ENCODE results near the gene MACROD2.
"Not testable (repeated sequence)": the region's sequence is repeated elsewhere in the genome, so short reads cannot be mapped to it uniquely, and the experiment has no call there.

Gene MACROD2

GRCh38 chr20:16011056-16011455, 2015.7 kb downstream of the MACROD2 start:
- Histone ChIP-seq H3K27me3 (ENCODE audit: control insufficient read depth, insufficient read depth, low read length) (no peaks in the 10 kb centered on the region), H3K4me2 (ENCODE audit: low read length) (no peak overlapping the region), H3K36me3 (ENCODE audit: insufficient read depth, low read length) (no peaks in the 10 kb centered on the region), H3K4me3 (ENCODE audit: low read length) (no peak overlapping the region), H3K9ac (ENCODE audit: low read depth, low read length) (no peak overlapping the region), H3K9me3 (replicated peaks; ENCODE audit: low read length) (no peaks in the 10 kb centered on the region), H3K4me1 (ENCODE audit: control insufficient read depth, insufficient read depth, low read length) (no peaks in the 10 kb centered on the region)

- Histone ChIP-seq H3K4me3 (ENCODE audit: low read length) (no peak overlapping the region), H3K9ac (ENCODE audit: low read depth, low read length) (no peak overlapping the region), H3K4me2 (ENCODE audit: low read length) (no peak overlapping the region), H3K9me3 (replicated peaks; ENCODE audit: low read length) (no peaks in the 10 kb centered on the region), H3K27me3 (ENCODE audit: control insufficient read depth, insufficient read depth, low read length) (no peaks in the 10 kb centered on the region), H3K36me3 (ENCODE audit: insufficient read depth, low read length) (no peaks in the 10 kb centered on the region), H3K4me1 (ENCODE audit: control insufficient read depth, insufficient read depth, low read length) (no peaks in the 10 kb centered on the region)
Observed at GRCh38 chr20:16011519-16011918, 2016.2 kb downstream of the MACROD2 start.

- not testable (repeated sequence) for H3K4me2 ChIP-seq (ENCODE audit: low read length); H3K9me3 ChIP-seq (replicated peaks; ENCODE audit: low read length); H3K27me3 ChIP-seq (ENCODE audit: control insufficient read depth, insufficient read depth, low read length); H3K36me3 ChIP-seq (ENCODE audit: insufficient read depth, low read length); H3K4me1 ChIP-seq (ENCODE audit: control insufficient read depth, insufficient read depth, low read length); H3K4me3 ChIP-seq (ENCODE audit: low read length); H3K9ac ChIP-seq (ENCODE audit: low read depth, low read length)
Observed at GRCh38 chr20:16012934-16013333, 2017.6 kb downstream of the MACROD2 start.

GRCh38 chr20:16013631-16014030, 2018.3 kb downstream of the MACROD2 start:
- H3K4me2 ChIP-seq (ENCODE audit: low read length) = no peak overlapping the region
- no peak overlapping the region for H3K9ac ChIP-seq (ENCODE audit: low read depth, low read length)
- H3K36me3 ChIP-seq (ENCODE audit: insufficient read depth, low read length) = no peaks in the 10 kb centered on the region
- H3K4me3 ChIP-seq (ENCODE audit: low read length) = no peak overlapping the region
- peaks cover 9% of the 10 kb centered on the region for H3K4me1 ChIP-seq (ENCODE audit: control insufficient read depth, insufficient read depth, low read length)
- H3K27me3 ChIP-seq (ENCODE audit: control insufficient read depth, insufficient read depth, low read length) = no peaks in the 10 kb centered on the region
- H3K9me3 ChIP-seq (replicated peaks; ENCODE audit: low read length) = no peaks in the 10 kb centered on the region

GRCh38 chr20:16014436-16014835, 2019.1 kb downstream of the MACROD2 start:
- Histone ChIP-seq H3K4me2 (ENCODE audit: low read length) (no peak overlapping the region), H3K27me3 (ENCODE audit: control insufficient read depth, insufficient read depth, low read length) (no peaks in the 10 kb centered on the region), H3K36me3 (ENCODE audit: insufficient read depth, low read length) (no peaks in the 10 kb centered on the region), H3K9me3 (replicated peaks; ENCODE audit: low read length) (no peaks in the 10 kb centered on the region), H3K4me1 (ENCODE audit: control insufficient read depth, insufficient read depth, low read length) (peaks cover 17% of the 10 kb centered on the region), H3K9ac (ENCODE audit: low read depth, low read length) (no peak overlapping the region), H3K4me3 (ENCODE audit: low read length) (no peak overlapping the region)

GRCh38 chr20:16017656-16018055, 2022.3 kb downstream of the MACROD2 start:
- Histone ChIP-seq H3K4me2 (ENCODE audit: low read length) (no peak overlapping the region), H3K27me3 (ENCODE audit: control insufficient read depth, insufficient read depth, low read length) (no peaks in the 10 kb centered on the region), H3K9ac (ENCODE audit: low read depth, low read length) (no peak overlapping the region), H3K4me1 (ENCODE audit: control insufficient read depth, insufficient read depth, low read length) (peaks cover 38% of the 10 kb centered on the region), H3K36me3 (ENCODE audit: insufficient read depth, low read length) (no peaks in the 10 kb centered on the region), H3K4me3 (ENCODE audit: low read length) (no peak overlapping the region), H3K9me3 (replicated peaks; ENCODE audit: low read length) (no peaks in the 10 kb centered on the region)

GRCh38 chr20:16018881-16019280, 2023.6 kb downstream of the MACROD2 start:
- H3K4me3 ChIP-seq (ENCODE audit: low read length) = no peak overlapping the region
- no peaks in the 10 kb centered on the region for H3K36me3 ChIP-seq (ENCODE audit: insufficient read depth, low read length)
- H3K9me3 ChIP-seq (replicated peaks; ENCODE audit: low read length) = no peaks in the 10 kb centered on the region
- H3K9ac ChIP-seq (ENCODE audit: low read depth, low read length) = no peak overlapping the region
- H3K4me1 ChIP-seq (ENCODE audit: control insufficient read depth, insufficient read depth, low read length) = peaks cover 38% of the 10 kb centered on the region
- peak overlapping the region; percentile 25 for H3K4me2 ChIP-seq (ENCODE audit: low read length)
- no peaks in the 10 kb centered on the region for H3K27me3 ChIP-seq (ENCODE audit: control insufficient read depth, insufficient read depth, low read length)

- peak overlapping the region; percentile 24 for H3K4me2 ChIP-seq (ENCODE audit: low read length)
- H3K9ac ChIP-seq (ENCODE audit: low read depth, low read length) = no peak overlapping the region
- peaks cover 38% of the 10 kb centered on the region for H3K4me1 ChIP-seq (ENCODE audit: control insufficient read depth, insufficient read depth, low read length)
Observed at GRCh38 chr20:16020971-16021370, 2025.7 kb downstream of the MACROD2 start.

GRCh38 chr20:16025084-16025483, 2029.8 kb downstream of the MACROD2 start:
- Histone ChIP-seq H3K4me3 (ENCODE audit: low read length) (no peak overlapping the region), H3K9me3 (replicated peaks; ENCODE audit: low read length) (no peaks in the 10 kb centered on the region), H3K36me3 (ENCODE audit: insufficient read depth, low read length) (no peaks in the 10 kb centered on the region), H3K9ac (ENCODE audit: low read depth, low read length) (no peak overlapping the region), H3K27me3 (ENCODE audit: control insufficient read depth, insufficient read depth, low read length) (no peaks in the 10 kb centered on the region), H3K4me1 (ENCODE audit: control insufficient read depth, insufficient read depth, low read length) (peaks cover 14% of the 10 kb centered on the region), H3K4me2 (ENCODE audit: low read length) (no peak overlapping the region)

More at GRCh38 chr20:16020971-16021370, 2025.7 kb downstream of the MACROD2 start:
- no peak overlapping the region for H3K4me3 ChIP-seq (ENCODE audit: low read length)
- no peaks in the 10 kb centered on the region for H3K9me3 ChIP-seq (replicated peaks; ENCODE audit: low read length)
- no peaks in the 10 kb centered on the region for H3K27me3 ChIP-seq (ENCODE audit: control insufficient read depth, insufficient read depth, low read length)
- no peaks in the 10 kb centered on the region for H3K36me3 ChIP-seq (ENCODE audit: insufficient read depth, low read length)

GRCh38 chr20:16027686-16028085, 2032.4 kb downstream of the MACROD2 start:
- Histone ChIP-seq H3K27me3 (ENCODE audit: control insufficient read depth, insufficient read depth, low read length) (no peaks in the 10 kb centered on the region), H3K36me3 (ENCODE audit: insufficient read depth, low read length) (no peaks in the 10 kb centered on the region), H3K4me3 (ENCODE audit: low read length) (no peak overlapping the region), H3K9me3 (replicated peaks; ENCODE audit: low read length) (no peaks in the 10 kb centered on the region), H3K9ac (ENCODE audit: low read depth, low read length) (no peak overlapping the region), H3K4me2 (ENCODE audit: low read length) (no peak overlapping the region), H3K4me1 (ENCODE audit: control insufficient read depth, insufficient read depth, low read length) (no peaks in the 10 kb centered on the region)

GRCh38 chr20:16028923-16029322, 2033.6 kb downstream of the MACROD2 start:
- no peak overlapping the region for H3K4me2 ChIP-seq (ENCODE audit: low read length)
- no peaks in the 10 kb centered on the region for H3K36me3 ChIP-seq (ENCODE audit: insufficient read depth, low read length)
- H3K4me1 ChIP-seq (ENCODE audit: control insufficient read depth, insufficient read depth, low read length) = no peaks in the 10 kb centered on the region
- no peaks in the 10 kb centered on the region for H3K9me3 ChIP-seq (replicated peaks; ENCODE audit: low read length)
- H3K4me3 ChIP-seq (ENCODE audit: low read length) = no peak overlapping the region
- H3K27me3 ChIP-seq (ENCODE audit: control insufficient read depth, insufficient read depth, low read length) = no peaks in the 10 kb centered on the region
- H3K9ac ChIP-seq (ENCODE audit: low read depth, low read length) = no peak overlapping the region

- H3K27me3 ChIP-seq (ENCODE audit: control insufficient read depth, insufficient read depth, low read length) = no peaks in the 10 kb centered on the region
- H3K9ac ChIP-seq (ENCODE audit: low read depth, low read length) = no peak overlapping the region
- H3K4me2 ChIP-seq (ENCODE audit: low read length) = no peak overlapping the region
- no peak overlapping the region for H3K4me3 ChIP-seq (ENCODE audit: low read length)
- no peaks in the 10 kb centered on the region for H3K36me3 ChIP-seq (ENCODE audit: insufficient read depth, low read length)
- H3K9me3 ChIP-seq (replicated peaks; ENCODE audit: low read length) = no peaks in the 10 kb centered on the region
- H3K4me1 ChIP-seq (ENCODE audit: control insufficient read depth, insufficient read depth, low read length) = no peaks in the 10 kb centered on the region
Observed at GRCh38 chr20:16030253-16030652, 2034.9 kb downstream of the MACROD2 start.

Data from skeletal muscle satellite cell (primary cell).